ENCODE results near the gene TRPM3.

- TF ChIP-seq POLR2A (IDR thresholded peaks at IDR 0.05) = no peak
- TF ChIP-seq, protein P1, sequence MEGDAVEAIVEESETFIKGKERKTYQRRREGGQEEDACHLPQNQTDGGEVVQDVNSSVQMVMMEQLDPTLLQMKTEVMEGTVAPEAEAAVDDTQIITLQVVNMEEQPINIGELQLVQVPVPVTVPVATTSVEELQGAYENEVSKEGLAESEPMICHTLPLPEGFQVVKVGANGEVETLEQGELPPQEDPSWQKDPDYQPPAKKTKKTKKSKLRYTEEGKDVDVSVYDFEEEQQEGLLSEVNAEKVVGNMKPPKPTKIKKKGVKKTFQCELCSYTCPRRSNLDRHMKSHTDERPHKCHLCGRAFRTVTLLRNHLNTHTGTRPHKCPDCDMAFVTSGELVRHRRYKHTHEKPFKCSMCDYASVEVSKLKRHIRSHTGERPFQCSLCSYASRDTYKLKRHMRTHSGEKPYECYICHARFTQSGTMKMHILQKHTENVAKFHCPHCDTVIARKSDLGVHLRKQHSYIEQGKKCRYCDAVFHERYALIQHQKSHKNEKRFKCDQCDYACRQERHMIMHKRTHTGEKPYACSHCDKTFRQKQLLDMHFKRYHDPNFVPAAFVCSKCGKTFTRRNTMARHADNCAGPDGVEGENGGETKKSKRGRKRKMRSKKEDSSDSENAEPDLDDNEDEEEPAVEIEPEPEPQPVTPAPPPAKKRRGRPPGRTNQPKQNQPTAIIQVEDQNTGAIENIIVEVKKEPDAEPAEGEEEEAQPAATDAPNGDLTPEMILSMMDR (IDR thresholded peaks at IDR 0.05) = no peak
Observed at GRCh38 chr9:70859694-70860093, 261.7 kb downstream of the TRPM3 start.

All from esophagus squamous epithelium (tissue), 4 donors.